OCI-LY7 (cell line): ENCODE measurements around the gene PDZD2.

Experiments
- CTCF ChIP-seq: fragments of 200-600 bp; sonication (generic); conservative IDR thresholded peaks from 2 replicates; pipeline ENCODE4 v1.5.1; 2014; ENCODE audit warnings: mild to moderate bottlenecking, antibody characterized with exemption, low read length, moderate library complexity, mixed read lengths
- EZH2phosphoT487 ChIP-seq: fragments of 200-600 bp; sonication (generic); IDR thresholded peaks from 2 replicates; pipeline ENCODE4 v1.6.1; 2018; ENCODE audit warnings: low read depth, borderline replicate concordance, mild to moderate bottlenecking, mixed run types, antibody characterized with exemption, low read length, moderate library complexity, mixed read lengths

- TF ChIP-seq CTCF (no peak), EZH2phosphoT487 (no peak)
Measured at GRCh38 chr5:32066448-32066847, 427.5 kb downstream of the PDZD2 start.
